ENCODE results near the gene FOXK1. TPM values are rescaled to one million over a fixed set of nuclear protein-coding genes. Genes with fewer than 3 reads are reported as not detected.
"Not testable (repeated sequence)": the region's sequence is repeated elsewhere in the genome, so short reads cannot be mapped to it uniquely, and the experiment has no call there.

Gene FOXK1
- total RNA-seq, 1 donor from 2014 or later, result 53.6 TPM

- Histone ChIP-seq H3K79me2 (ENCODE audit: insufficient read depth, low read length) (peaks cover 75% of the 10 kb centered on the region), H3K36me3 (ENCODE audit: insufficient read depth, low read length) (no peaks in the 10 kb centered on the region), H3K9ac (ENCODE audit: low read length) (peak overlapping the region; percentile 97), H3K9me3 (ENCODE audit: insufficient read depth, low read depth, low read length) (no peaks in the 10 kb centered on the region), H2AFZ (ENCODE audit: low read depth, low read length) (no peak overlapping the region), H3K4me2 (ENCODE audit: low read length) (peak overlapping the region; percentile 95), H3K4me1 (ENCODE audit: insufficient read depth, low read length) (peaks cover 26% of the 10 kb centered on the region), H3K27ac (ENCODE audit: low read depth, low read length) (peak overlapping the region; percentile 82), H3K4me3 (ENCODE audit: insufficient read depth, low read depth, low read length) (peak overlapping the region; percentile 86), H4K20me1 (ENCODE audit: insufficient read depth, low read length) (peaks cover 60% of the 10 kb centered on the region), H3K27me3 (ENCODE audit: insufficient read depth, low read length) (no peaks in the 10 kb centered on the region)
- H3K36me3 Mint-ChIP-seq (ENCODE audit: low read depth, unreplicated experiment), result peaks cover 4% of the 10 kb centered on the region
- FAIRE-seq, result no peak
- H3K4me1 Mint-ChIP-seq (ENCODE audit: low read depth, unreplicated experiment), result peaks cover 24% of the 10 kb centered on the region
- TF ChIP-seq EZH2 (IDR thresholded peaks at IDR 0.05; ENCODE audit: insufficient read depth, low read length) (no peak), CTCF (IDR thresholded peaks at IDR 0.05; ENCODE audit: insufficient read depth, low read depth, low read length) (no peak)
- peak overlapping the region; percentile 94 for H3K4me3 Mint-ChIP-seq (ENCODE audit: unreplicated experiment)
- H3K27me3 Mint-ChIP-seq (ENCODE audit: low read depth, unreplicated experiment), result no peaks in the 10 kb centered on the region
- DNase-seq (ENCODE audit: low read depth), result no peak
- peak overlapping the region; percentile 89 for H3K27ac Mint-ChIP-seq (ENCODE audit: unreplicated experiment)
- no peaks in the 10 kb centered on the region for H3K9me3 Mint-ChIP-seq (ENCODE audit: unreplicated experiment)
Observed at GRCh38 chr7:4684846-4685245, 2.8 kb downstream of the FOXK1 start.

- not testable (repeated sequence) for H3K27ac Mint-ChIP-seq (ENCODE audit: unreplicated experiment); H3K9me3 ChIP-seq (ENCODE audit: insufficient read depth, low read depth, low read length); DNase-seq (ENCODE audit: low read depth); H3K4me3 ChIP-seq (ENCODE audit: insufficient read depth, low read depth, low read length); H3K9ac ChIP-seq (ENCODE audit: low read length); FAIRE-seq; H3K27me3 Mint-ChIP-seq (ENCODE audit: low read depth, unreplicated experiment); H3K27me3 ChIP-seq (ENCODE audit: insufficient read depth, low read length); H3K9me3 Mint-ChIP-seq (ENCODE audit: unreplicated experiment); H3K36me3 ChIP-seq (ENCODE audit: insufficient read depth, low read length); H2AFZ ChIP-seq (ENCODE audit: low read depth, low read length); H3K27ac ChIP-seq (ENCODE audit: low read depth, low read length); H3K4me2 ChIP-seq (ENCODE audit: low read length); H3K36me3 Mint-ChIP-seq (ENCODE audit: low read depth, unreplicated experiment)
- Mint-ChIP-seq H3K4me1 (ENCODE audit: low read depth, unreplicated experiment) (peaks cover 27% of the 10 kb centered on the region), H3K4me3 (ENCODE audit: unreplicated experiment) (peak overlapping the region; percentile 20)
- peaks cover 83% of the 10 kb centered on the region for H3K79me2 ChIP-seq (ENCODE audit: insufficient read depth, low read length)
- H3K4me1 ChIP-seq (ENCODE audit: insufficient read depth, low read length), result peaks cover 27% of the 10 kb centered on the region
- H4K20me1 ChIP-seq (ENCODE audit: insufficient read depth, low read length), result peaks cover 69% of the 10 kb centered on the region
Observed at GRCh38 chr7:4685676-4686075, 3.6 kb downstream of the FOXK1 start.

- peaks cover 9% of the 10 kb centered on the region for H3K36me3 Mint-ChIP-seq (ENCODE audit: low read depth, unreplicated experiment)
- no peaks in the 10 kb centered on the region for H3K27me3 Mint-ChIP-seq (ENCODE audit: low read depth, unreplicated experiment)
- H3K4me2 ChIP-seq (ENCODE audit: low read length), result no peak overlapping the region
- peaks cover 21% of the 10 kb centered on the region for H3K4me1 ChIP-seq (ENCODE audit: insufficient read depth, low read length)
- TF ChIP-seq EZH2 (IDR thresholded peaks at IDR 0.05; ENCODE audit: insufficient read depth, low read length), result no peak
- TF ChIP-seq CTCF (IDR thresholded peaks at IDR 0.05; ENCODE audit: insufficient read depth, low read depth, low read length), result no peak
- H3K9ac ChIP-seq (ENCODE audit: low read length), result no peak overlapping the region
- DNase-seq (ENCODE audit: low read depth) (no peak), FAIRE-seq (no peak)
- peaks cover 86% of the 10 kb centered on the region for H4K20me1 ChIP-seq (ENCODE audit: insufficient read depth, low read length)
- no peak overlapping the region for H3K27ac Mint-ChIP-seq (ENCODE audit: unreplicated experiment)
- H3K36me3 ChIP-seq (ENCODE audit: insufficient read depth, low read length), result no peaks in the 10 kb centered on the region
- H3K4me3 Mint-ChIP-seq (ENCODE audit: unreplicated experiment), result no peak overlapping the region
- peaks cover 37% of the 10 kb centered on the region for H3K4me1 Mint-ChIP-seq (ENCODE audit: low read depth, unreplicated experiment)
- H3K9me3 ChIP-seq (ENCODE audit: insufficient read depth, low read depth, low read length), result no peaks in the 10 kb centered on the region
- no peak overlapping the region for H3K4me3 ChIP-seq (ENCODE audit: insufficient read depth, low read depth, low read length)
- H2AFZ ChIP-seq (ENCODE audit: low read depth, low read length), result no peak overlapping the region
- H3K27ac ChIP-seq (ENCODE audit: low read depth, low read length), result no peak overlapping the region
- no peaks in the 10 kb centered on the region for H3K27me3 ChIP-seq (ENCODE audit: insufficient read depth, low read length)
- peaks cover 100% of the 10 kb centered on the region for H3K79me2 ChIP-seq (ENCODE audit: insufficient read depth, low read length)
- H3K9me3 Mint-ChIP-seq (ENCODE audit: unreplicated experiment), result no peaks in the 10 kb centered on the region
Observed at GRCh38 chr7:4687956-4688355, 5.9 kb downstream of the FOXK1 start.
